GM10248 (cell line): ENCODE results near the gene DAAM1.

Experiments
- CTCF ChIA-PET: fragments of 300-600 bp; sonication (Branson Sonifier 250); formaldehyde crosslinking; extraction: SDS; loops from one replicate; lab custom pipeline; 2021; ENCODE audit warnings: antibody characterized with exemption; lab: Yijun Ruan, JAX
- POLR2A ChIA-PET: fragments of 350-650 bp; sonication (Branson Sonifier 250); formaldehyde crosslinking; extraction: SDS; loops from one replicate; lab custom pipeline; 2020; ENCODE audit warnings: antibody characterized with exemption; lab: Yijun Ruan, JAX
- DNase-seq: peaks from one replicate; pipeline ENCODE4 v3.0.0; 2012; ENCODE audit errors: extremely low spot score
- CTCF ChIP-seq: IDR thresholded peaks from 2 replicates; pipeline ENCODE4 v1.5.1; 2012; ENCODE audit warnings: mild to moderate bottlenecking, low read depth; ENCODE audit errors: extremely low read depth, missing control alignments, control extremely low read depth

The DAAM1 gene

DNA sequence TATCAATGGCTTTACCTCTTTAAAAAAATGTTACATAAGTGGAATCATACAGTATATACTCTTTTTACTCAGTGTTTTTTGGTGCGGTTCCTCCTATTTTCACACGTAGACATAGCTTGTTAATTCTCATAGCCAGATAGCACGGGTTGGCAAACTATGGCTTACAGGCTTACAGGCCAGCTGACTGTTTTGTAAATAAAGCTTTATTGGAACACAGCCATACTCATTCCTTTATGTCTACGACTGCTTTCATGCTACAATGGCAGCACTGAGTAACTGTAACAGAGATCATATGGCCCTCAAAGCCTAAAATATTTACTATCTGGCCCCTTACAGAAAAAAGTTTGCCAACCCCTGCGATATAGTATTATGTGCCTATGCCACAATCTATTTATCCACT lies 5.8 kb upstream of the DAAM1 start:
- no peak for DNase-seq
- ChIA-PET POLR2A (no interaction called here), CTCF (interaction anchor here (1.3 kb wide), 1 partner anchor 12 kb away, joined by 3 read pairs; no protein-coding TSS in a partner anchor)
- no peak for TF ChIP-seq CTCF

DNA sequence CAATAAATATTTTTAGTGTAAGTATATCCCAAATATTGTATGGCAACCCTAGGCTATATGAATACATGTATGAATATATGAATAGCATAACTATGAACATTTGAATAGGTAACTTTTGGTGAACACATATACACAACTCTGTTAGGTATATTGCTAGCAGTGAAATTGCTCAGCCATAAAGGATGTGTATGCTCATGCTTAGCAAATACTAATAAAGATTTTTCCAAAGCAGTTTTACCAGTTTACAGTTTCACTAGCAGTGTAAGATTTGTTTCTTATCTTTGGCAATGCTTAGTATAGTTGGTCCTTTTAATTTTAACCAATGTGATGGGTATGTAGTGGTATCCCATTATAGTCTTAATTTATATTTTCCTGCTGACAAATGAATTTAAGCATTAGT lies 5.3 kb upstream of the DAAM1 start:
- no peak for TF ChIP-seq CTCF
- no peak for DNase-seq
- POLR2A ChIA-PET = no interaction called here
- CTCF ChIA-PET = interaction anchor here (1.3 to 1.9 kb wide), 2 partner anchors 12 to 21 kb away, joined by 3 to 6 read pairs; no protein-coding TSS in a partner anchor

GRCh38 chr14:59184396-59184795 lies 4.1 kb upstream of the DAAM1 start:
- no peak for TF ChIP-seq CTCF
- no peak for DNase-seq
- CTCF ChIA-PET = interaction anchor here (1.0 to 1.9 kb wide), 3 partner anchors 9 to 244 kb away, joined by 3 to 6 read pairs (median 3); no protein-coding TSS in a partner anchor
- POLR2A ChIA-PET = no interaction called here

DNA sequence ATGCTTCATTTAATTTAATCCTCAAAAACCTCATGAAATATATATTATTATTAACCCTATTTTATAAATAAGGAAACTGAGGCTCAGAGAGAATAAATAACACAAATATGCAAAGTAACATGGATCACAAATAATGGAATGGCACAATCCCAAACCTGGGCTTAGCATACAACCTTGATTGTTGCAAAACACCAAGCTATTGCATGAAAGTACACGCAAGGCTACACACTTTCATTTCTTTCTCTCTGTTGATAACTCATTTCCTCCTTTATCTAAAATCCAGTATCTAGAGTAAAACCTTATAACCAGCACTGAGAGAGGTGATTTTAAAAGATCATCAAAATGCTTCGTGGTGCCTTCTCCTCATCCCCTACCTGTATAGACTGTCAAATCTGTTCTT lies 2.8 kb upstream of the DAAM1 start:
- no peak for TF ChIP-seq CTCF
- CTCF ChIA-PET = no interaction called here
- POLR2A ChIA-PET = no interaction called here
- no peak for DNase-seq

GRCh38 chr14:59186306-59186705 lies 2.2 kb upstream of the DAAM1 start:
- CTCF ChIA-PET = no interaction called here
- DNase-seq = no peak
- no peak for TF ChIP-seq CTCF
- POLR2A ChIA-PET = no interaction called here

DNA sequence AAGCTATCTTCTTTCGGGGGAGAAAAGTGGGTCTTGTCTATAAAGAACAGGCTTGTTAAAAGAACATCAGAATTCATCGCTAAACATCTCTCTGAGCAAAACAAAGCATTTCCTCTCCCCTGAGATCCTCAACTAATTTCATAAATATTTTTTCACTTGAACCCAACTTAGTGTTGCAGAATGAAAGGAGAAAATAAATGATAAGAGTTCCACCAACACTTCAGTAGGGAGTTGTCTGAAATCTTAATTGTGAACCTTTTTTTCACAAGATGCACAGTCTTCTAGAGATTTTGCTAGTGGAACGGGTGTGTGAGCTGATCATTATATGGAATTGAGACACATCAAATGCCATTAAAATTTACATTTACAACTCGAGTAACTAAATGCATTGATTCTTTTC lies 1.3 kb upstream of the DAAM1 start:
- TF ChIP-seq CTCF = no peak
- CTCF ChIA-PET = no interaction called here
- no peak for DNase-seq
- POLR2A ChIA-PET = no interaction called here
